Measurements from ENCODE around the gene PPM1H.
A peak's percentile ranks its signal among the peaks of the same experiment; 100 is the strongest.

PPM1H gene

GRCh38 chr12:62803756-62804155, 131.2 kb downstream of the PPM1H start (continued):
- TF ChIP-seq ZNF670 (tag by site-specific recombination; IDR thresholded peaks at IDR 0.05; ENCODE audit: low read depth): no peak
- peak; percentile 84 for TF ChIP-seq ZXDB (tag by site-specific recombination; IDR thresholded peaks at IDR 0.05)
- no peak for TF ChIP-seq ZNF391 (tag by site-specific recombination; IDR thresholded peaks at IDR 0.05; ENCODE audit: borderline replicate concordance, low read depth)
- no peak for TF ChIP-seq YY2 (tag by site-specific recombination; IDR thresholded peaks at IDR 0.05)
- no peak for TF ChIP-seq MYNN (tag by site-specific recombination; IDR thresholded peaks at IDR 0.05; ENCODE audit: borderline replicate concordance)
- no peak for TF ChIP-seq ZNF423 (tag by site-specific recombination; IDR thresholded peaks at IDR 0.05)
- peak; percentile 65 for TF ChIP-seq TCF7L2 (IDR thresholded peaks at IDR 0.05; ENCODE audit: borderline replicate concordance, low read depth, low read length)
- TF ChIP-seq OSR2 (tag by site-specific recombination; IDR thresholded peaks at IDR 0.05): 0 out of 2 replicates have a peak, but pooled peaks have one; percentile 48
- no peak for TF ChIP-seq ZNF138 (tag by site-specific recombination; IDR thresholded peaks at IDR 0.05; ENCODE audit: borderline replicate concordance)
- TF ChIP-seq ZSCAN23 (tag by site-specific recombination; IDR thresholded peaks at IDR 0.05): no peak
- peak; percentile 49; the same call in 1 of the 2 replicates for TF ChIP-seq ZSCAN30 (tag by site-specific recombination; IDR thresholded peaks at IDR 0.05)
- TF ChIP-seq ZNF707 (tag by site-specific recombination; IDR thresholded peaks at IDR 0.05): no peak
- no peak for TF ChIP-seq ZNF132 (tag by site-specific recombination; IDR thresholded peaks at IDR 0.05; ENCODE audit: borderline replicate concordance)
- no peak for TF ChIP-seq ZSCAN16 (tag by site-specific recombination; IDR thresholded peaks at IDR 0.05)
- TF ChIP-seq KLF1 (tag by site-specific recombination; IDR thresholded peaks at IDR 0.05): no peak
- peak; percentile 35; the same call in 1 of the 2 replicates for TF ChIP-seq PRDM4 (tag by site-specific recombination; IDR thresholded peaks at IDR 0.05)
- no peak for TF ChIP-seq ZNF518A (tag by site-specific recombination; conservative IDR thresholded peaks at IDR 0.05; ENCODE audit: low read depth)
- TF ChIP-seq ZNF292 (tag by site-specific recombination; IDR thresholded peaks at IDR 0.05; ENCODE audit: borderline replicate concordance, low read depth): no peak
- TF ChIP-seq SP7 (tag by site-specific recombination; IDR thresholded peaks at IDR 0.05): no peak
- TF ChIP-seq PRDM6 (tag by site-specific recombination; IDR thresholded peaks at IDR 0.05): peak; percentile 76
- TF ChIP-seq ZNF112 (tag by site-specific recombination; IDR thresholded peaks at IDR 0.05): no peak
- no peak for TF ChIP-seq HOXD13 (CRISPR knock-in tag; IDR thresholded peaks at IDR 0.05; ENCODE audit: borderline replicate concordance)
- no peak for TF ChIP-seq ZNF785 (tag by site-specific recombination; IDR thresholded peaks at IDR 0.05)
- TF ChIP-seq ZNF843 (tag by site-specific recombination; IDR thresholded peaks at IDR 0.05): peak; percentile 88
- TF ChIP-seq ZNF610 (tag by site-specific recombination; IDR thresholded peaks at IDR 0.05; ENCODE audit: borderline replicate concordance): 0 out of 2 replicates have a peak, but pooled peaks have one; percentile 41
- no peak for TF ChIP-seq ZNF521 (tag by site-specific recombination; IDR thresholded peaks at IDR 0.05)
- peak; percentile 90 for TF ChIP-seq ZNF580 (tag by site-specific recombination; IDR thresholded peaks at IDR 0.05)
- no peak for TF ChIP-seq KLF8 (tag by site-specific recombination; IDR thresholded peaks at IDR 0.05)
- TF ChIP-seq ZSCAN18 (tag by site-specific recombination; IDR thresholded peaks at IDR 0.05): no peak
- TF ChIP-seq IKZF3 (tag by site-specific recombination; IDR thresholded peaks at IDR 0.05): peak; percentile 66; the same call in 1 of the 2 replicates
- no peak for TF ChIP-seq ZNF776 (tag by site-specific recombination; IDR thresholded peaks at IDR 0.05; ENCODE audit: borderline replicate concordance)
